Stomach (tissue), 19 donors: ENCODE results near the gene DDX39B. TPM values are rescaled to one million over a fixed set of nuclear protein-coding genes. Genes with fewer than 3 reads are reported as not detected.
A peak's percentile ranks its signal among the peaks of the same experiment; 100 is the strongest.
"Not testable (repeated sequence)": the region's sequence is repeated elsewhere in the genome, so short reads cannot be mapped to it uniquely, and the experiment has no call there.

Source experiments
- DNase-seq, 2 donors: peaks; one replicate each; pipeline versions ENCODE4 v3.0.0 to v3.0.0-alpha.2; 2013 to 2019
- H3K27ac ChIP-seq, 5 donors: fragments of 200-600 bp in 4 of 5; sonication (generic) in 4 of 5; one replicate each; pipeline ENCODE4 v1.5.1; 2013 to 2019; ENCODE audit warnings: mild to moderate bottlenecking in 1 of 5, moderate library complexity in 1 of 5
- H3K27me3 ChIP-seq, 3 donors: fragments of 200-600 bp; sonication (generic); one replicate each; pipeline ENCODE4 v1.5.1; 2017 to 2019; ENCODE audit warnings: mixed run types in 1 of 3
- H3K36me3 ChIP-seq, 4 donors: fragments of 200-600 bp; sonication (generic); 1 replicate in 3 of 4; 2 replicates in 1 of 4; pipeline ENCODE4 v1.5.1; 2016 to 2019
- H3K4me1 ChIP-seq, 4 donors: fragments of 200-600 bp; sonication (generic); one replicate each; pipeline ENCODE4 v1.5.1; 2016 to 2019
- H3K4me3 ChIP-seq, 4 donors: fragments of 200-600 bp; sonication (generic) in 3 of 4; one replicate each; pipeline ENCODE4 v1.5.1; 2016 to 2019; ENCODE audit warnings: mild to moderate bottlenecking in 1 of 4
- H3K9me3 ChIP-seq, 4 donors: fragments of 200-600 bp; sonication (generic); one replicate each; pipeline ENCODE4 v1.5.1; 2016 to 2019
- CTCF ChIP-seq, 7 experiments: fragments of 450-650 bp in 4 of 7; fragments of 200-600 bp in 3 of 7; sonication (generic) in 3 of 7; IDR thresholded peaks; one replicate each; pipeline ENCODE4 v1.5.1; 2016 to 2019; ENCODE audit warnings: antibody characterized with exemption in 7 of 7, control low read depth in 2 of 7, mild to moderate bottlenecking in 1 of 7
- EP300 ChIP-seq: sonication (generic); formaldehyde crosslinking; IDR thresholded peaks from one replicate; pipeline ENCODE4 v1.6.1; 2017; ENCODE audit warnings: antibody characterized with exemption
- POLR2A ChIP-seq, 4 donors: fragments of 450-650 bp; IDR thresholded peaks; one replicate each; pipeline ENCODE4 v1.6.1; 2016; ENCODE audit warnings: antibody characterized with exemption in 4 of 4, control low read depth in 2 of 4, mild to moderate bottlenecking in 1 of 4, moderate library complexity in 1 of 4
- POLR2AphosphoS5 ChIP-seq, 3 donors: sonication (generic); formaldehyde crosslinking; IDR thresholded peaks; one replicate each; pipeline ENCODE4 v1.6.1; 2016; ENCODE audit warnings: antibody characterized with exemption in 3 of 3
- WGBS, 5 donors: extraction: QIAGEN DNeasy Blood & Tissue Kit in 3 of 5; methylation state at CpG; one replicate each; pipeline versions ENCODE4 v1.1.5 to v1.1.7; 2013 to 2018; 5-methylcytosine and 5-hydroxymethylcytosine counted together
- intact Hi-C: fragments of 100-400 bp; cut with DNase I; formaldehyde crosslinking; loops from one replicate; pipeline ENCODE4 v1.15.1; 2023; ENCODE audit warnings: low total_unique reads
- long read RNA-seq, 10 donors: transcript quantifications; one replicate each; lab custom pipeline, GENCODE V29; 2026
- polyA plus RNA-seq, 3 donors: library from polyadenylated mRNA; stranded (reverse); fragments of 200-250 nt; gene quantifications; one replicate each; pipeline ENCODE4 v1.2.3, GENCODE V29; 2013
- total RNA-seq, 5 donors: library from RNA; depleted of rRNA; stranded (reverse); fragments of >200 nt; gene quantifications; one replicate each; pipeline versions ENCODE4 v1.1.0 to v1.2.3, GENCODE V29; 2014 to 2016
- donor health status: healthy with polysubstance abuse.
- donor health status: Bipolar disorder and iron deficiency.
- donor health status: healthy.

Gene DDX39B
- total RNA-seq (100 to 1,000 TPM; 198 to 445 (median 248) TPM), polyA plus RNA-seq (100 to 1,000 TPM; 255 to 383 (median 255) TPM)
- long read RNA-seq, donor 1, full-length matches to known transcripts, result 15 of 22 reads
- long read RNA-seq, donor 1, partial matches to known transcripts, result 7 of 22 reads
- long read RNA-seq, donor 1, other reads (novel, unspliced or antisense), result 0 of 22 reads
- long read RNA-seq, donor 2, full-length matches to known transcripts, result 29 of 65 reads
- long read RNA-seq, donor 2, partial matches to known transcripts, result 36 of 65 reads
- long read RNA-seq, donor 2, other reads (novel, unspliced or antisense), result 0 of 65 reads
- long read RNA-seq, donor 3, full-length matches to known transcripts, result 36 of 66 reads
- long read RNA-seq, donor 3, partial matches to known transcripts, result 30 of 66 reads
- long read RNA-seq, donor 3, other reads (novel, unspliced or antisense), result 0 of 66 reads
- long read RNA-seq, donor 4, partial matches to known transcripts, result 0 of 2 reads
- long read RNA-seq, donor 4, other reads (novel, unspliced or antisense), result 0 of 2 reads
- long read RNA-seq, donor 5, full-length matches to known transcripts, result 59 of 106 reads
- long read RNA-seq, donor 5, partial matches to known transcripts, result 47 of 106 reads
- long read RNA-seq, donor 5, other reads (novel, unspliced or antisense), result 0 of 106 reads
- long read RNA-seq, donor 6, full-length matches to known transcripts, result 94 of 219 reads
- long read RNA-seq, donor 6, partial matches to known transcripts, result 125 of 219 reads
- long read RNA-seq, donor 6, other reads (novel, unspliced or antisense), result 0 of 219 reads
- long read RNA-seq, donor 7, transcript DDX39B-202 (11 exons, 2,133 nt), result minor isoform, 15 of 90 reads
- long read RNA-seq, donor 7, transcript DDX39B-214 (11 exons, 2,003 nt), result major isoform, 23 of 90 reads
- long read RNA-seq, donor 7, partial matches to known transcripts, result 48 of 90 reads
- long read RNA-seq, donor 7, other reads (novel, unspliced or antisense), result 0 of 90 reads
- long read RNA-seq, donor 8, full-length matches to known transcripts, result 47 of 99 reads
- long read RNA-seq, donor 8, partial matches to known transcripts, result 52 of 99 reads
- long read RNA-seq, donor 8, other reads (novel, unspliced or antisense), result 0 of 99 reads
- long read RNA-seq, donor 9, full-length matches to known transcripts, result 26 of 68 reads
- long read RNA-seq, donor 9, partial matches to known transcripts, result 42 of 68 reads
- long read RNA-seq, donor 9, other reads (novel, unspliced or antisense), result 0 of 68 reads
- long read RNA-seq, donor 10, full-length matches to known transcripts, result 23 of 23 reads
- long read RNA-seq, donor 10, partial matches to known transcripts, result 0 of 23 reads
- long read RNA-seq, donor 10, other reads (novel, unspliced or antisense), result 0 of 23 reads

GRCh38 chr6:31541658-31542521 is at the start of gene DDX39B:
Gene DDX39B, minus strand, starts transcription at chr6:31542003. Its CDS starts 1,471 bp downstream, at chr6:31540532.
- Histone ChIP-seq H3K4me1 (peaks cover 30 to 62% (median 47%) of the 10 kb centered on the region in 4 donors), H3K27ac (peak within 1 kb of the TSS; percentile 81 to 99 (median 93)), H3K9me3 (no peaks in the 10 kb centered on the region), H3K4me3 (peak within 1 kb of the TSS; percentile 68 to 83 (median 75)), H3K36me3 (peaks cover 32 to 35% (median 35%) of the 10 kb centered on the region in 4 donors), H3K27me3 (no peaks in the 10 kb centered on the region)
- peak; percentile 93 to 96 (median 94) for TF ChIP-seq POLR2AphosphoS5 (IDR thresholded peaks at IDR 0.05)
- TF ChIP-seq CTCF (IDR thresholded peaks at IDR 0.05), result no peak
- TF ChIP-seq POLR2A (IDR thresholded peaks at IDR 0.05), result peak in 2 of 4 donors; percentile 35 to 80
- intact Hi-C loops, result no loop called here
- peak; percentile 97 to 99 for DNase-seq
- 0% methylated on average over 43 of the region's 43 CpGs for WGBS, 5 donors

DNA sequence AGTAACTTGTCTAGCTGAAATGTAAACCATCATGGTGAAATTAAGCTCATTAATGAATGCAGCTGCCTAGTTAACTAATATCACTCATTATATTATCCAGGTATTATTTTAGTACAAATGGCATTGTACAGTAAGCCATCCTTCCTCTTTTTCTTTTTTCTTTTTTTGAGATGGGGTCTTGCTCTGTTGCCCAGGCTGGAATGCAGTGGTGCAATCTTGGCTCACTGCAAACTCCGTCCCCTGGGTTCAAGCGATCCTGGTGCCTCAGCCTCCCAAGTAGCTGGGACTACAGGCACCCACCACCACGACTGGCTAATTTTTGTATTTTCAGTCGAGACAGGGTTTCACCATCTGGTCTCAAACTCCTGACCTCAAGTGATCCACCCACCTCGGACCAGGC is 48.9 kb upstream of the DDX39B start:
- H3K36me3 ChIP-seq, H3K4me3 ChIP-seq, DNase-seq, intact Hi-C loops, H3K9me3 ChIP-seq, H3K27ac ChIP-seq: not testable (repeated sequence)
- 62 to 90% (median 78%) methylated on average over 5 of the region's 5 CpGs for WGBS, 5 donors
- Histone ChIP-seq H3K4me1 (peaks cover 0 to 25% (median 3%) of the 10 kb centered on the region in 4 donors), H3K27me3 (peaks cover 0 to 25% (median 0%) of the 10 kb centered on the region in 3 donors)

DNA sequence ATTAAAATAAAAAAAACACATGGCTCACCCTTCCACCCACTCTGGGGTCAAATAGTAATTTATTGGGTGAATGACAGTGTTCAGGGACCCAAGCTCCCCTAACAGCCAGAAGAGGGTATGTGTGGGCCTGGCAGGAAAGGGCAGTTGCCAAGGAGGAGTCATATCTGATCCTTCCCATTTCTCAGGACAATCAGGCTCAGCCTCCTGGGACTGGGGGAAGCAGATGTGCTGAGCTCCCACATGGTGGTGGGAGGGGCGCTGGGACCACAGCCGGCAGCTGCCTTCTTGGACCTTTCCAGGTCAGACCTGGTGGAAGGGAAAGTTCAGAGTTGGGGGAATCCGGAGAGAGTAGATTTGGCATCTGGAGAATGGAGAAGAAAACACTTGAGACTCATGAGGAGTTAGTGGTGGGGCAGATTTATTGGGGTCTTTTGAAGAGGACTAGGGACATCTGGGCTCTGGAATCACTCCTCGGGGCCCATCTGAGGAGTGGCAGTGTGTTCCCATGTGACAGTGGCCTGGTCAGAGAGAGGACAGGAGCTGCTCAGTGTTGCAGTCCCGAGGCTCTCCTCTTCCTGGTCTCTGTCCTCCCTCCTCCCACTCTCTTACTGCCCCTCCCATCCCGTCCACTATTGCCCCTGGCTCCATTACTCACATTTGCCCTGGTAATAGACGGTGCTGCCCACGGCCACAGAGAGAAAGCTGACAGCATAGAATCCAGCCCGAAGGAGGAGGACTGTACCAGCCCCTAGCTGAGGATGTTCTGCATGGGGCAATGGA is 47.3 kb upstream of the DDX39B start:
- Histone ChIP-seq H3K4me3 (no peak overlapping the region), H3K4me1 (peaks cover 0 to 37% (median 4%) of the 10 kb centered on the region in 4 donors), H3K27ac (no peak overlapping the region), H3K9me3 (no peaks in the 10 kb centered on the region), H3K36me3 (no peaks in the 10 kb centered on the region), H3K27me3 (peaks cover 0 to 25% (median 0%) of the 10 kb centered on the region in 3 donors)
- intact Hi-C loops, result no loop called here
- DNase-seq, result no peak
- TF ChIP-seq POLR2AphosphoS5 (IDR thresholded peaks at IDR 0.05), result no peak
- WGBS, 5 donors, result 50 to 64% (median 51%) methylated on average over 9 of the region's 9 CpGs

DNA sequence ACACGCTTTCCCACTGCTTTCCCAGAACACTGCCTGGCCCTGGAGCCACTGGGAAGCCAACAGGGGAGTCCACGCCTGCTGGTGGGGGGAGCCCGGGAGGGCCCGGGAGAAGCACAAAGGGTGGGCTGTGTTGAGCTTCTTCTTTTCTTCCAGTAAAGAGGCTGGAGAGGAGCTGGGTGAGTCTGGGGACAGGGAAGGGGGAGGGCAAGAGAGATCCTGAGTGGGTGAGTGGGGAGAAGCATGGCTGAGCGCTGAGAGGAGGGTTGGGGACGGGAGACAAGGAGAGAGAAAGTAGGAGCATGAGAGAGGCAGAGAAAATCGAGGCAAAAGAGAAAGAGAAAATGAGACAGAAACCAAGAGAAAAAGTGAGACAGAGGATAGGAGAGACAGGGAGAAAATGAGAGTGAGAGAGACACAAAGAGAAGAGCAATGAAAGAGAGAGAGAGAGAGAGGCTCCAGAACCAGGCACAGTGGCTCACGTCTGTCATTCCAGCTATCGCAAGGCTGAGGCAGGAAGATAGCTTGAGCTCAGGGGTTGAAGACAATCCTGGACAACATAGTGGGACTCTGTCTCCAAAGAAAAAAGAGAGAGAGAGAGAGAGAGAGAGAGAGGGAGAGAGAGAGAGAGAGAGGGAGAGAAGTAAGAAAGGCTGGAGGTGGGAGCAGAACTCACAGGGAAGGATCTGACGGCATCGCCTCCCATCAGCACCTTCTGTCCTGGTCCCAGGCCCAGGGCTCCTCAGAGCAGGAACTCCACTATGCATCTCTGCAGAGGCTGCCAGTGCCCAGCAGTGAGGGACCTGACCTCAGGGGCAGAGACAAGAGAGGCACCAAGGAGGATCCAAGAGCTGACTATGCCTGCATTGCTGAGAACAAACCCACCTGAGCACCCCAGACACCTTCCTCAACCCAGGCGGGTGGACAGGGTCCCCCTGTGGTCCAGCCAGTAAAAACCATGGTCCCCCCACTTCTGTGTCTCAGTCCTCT is 46.3 kb upstream of the DDX39B start:
- Histone ChIP-seq H3K4me1 (peaks cover 0 to 37% (median 4%) of the 10 kb centered on the region in 4 donors), H3K9me3 (no peaks in the 10 kb centered on the region), H3K36me3 (no peaks in the 10 kb centered on the region), H3K27ac (peak overlapping the region in 2 of 5 donors; percentile 73 to 76), H3K4me3 (peak overlapping the region in 2 of 4 donors; percentile 26 to 31), H3K27me3 (peaks cover 0 to 25% (median 0%) of the 10 kb centered on the region in 3 donors)
- no peak for DNase-seq
- no peak for TF ChIP-seq POLR2AphosphoS5 (IDR thresholded peaks at IDR 0.05)
- no peak for TF ChIP-seq POLR2A (IDR thresholded peaks at IDR 0.05)
- no peak for TF ChIP-seq CTCF (IDR thresholded peaks at IDR 0.05)
- TF ChIP-seq EP300, result no peak
- intact Hi-C loops, result no loop called here
- WGBS, 5 donors, result 54 to 72% (median 65%) methylated on average over 11 to 12 of the region's 12 CpGs
